Glutamatergic neuron (in vitro differentiated cells): ENCODE results near the gene LAMC1. TPM values are rescaled to one million over a fixed set of nuclear protein-coding genes. Genes with fewer than 3 reads are reported as not detected.

Experiments
- DNase-seq: peaks from one replicate; pipeline ENCODE4 v3.0.0; 2022
- H3K27ac Mint-ChIP-seq: one replicate; pipeline ENCODE4 v1.8.0; 2020; ENCODE audit warnings: mild to moderate bottlenecking, mixed read lengths, inconsistent platforms; ENCODE audit not compliant: unreplicated experiment
- H3K27me3 Mint-ChIP-seq: one replicate; pipeline ENCODE4 v1.8.0; 2020; ENCODE audit warnings: mild to moderate bottlenecking, moderate library complexity, mixed read lengths, inconsistent platforms; ENCODE audit not compliant: unreplicated experiment
- H3K36me3 Mint-ChIP-seq: one replicate; pipeline ENCODE4 v1.8.0; 2020; ENCODE audit warnings: mild to moderate bottlenecking, mixed read lengths, inconsistent platforms; ENCODE audit not compliant: unreplicated experiment
- H3K4me1 Mint-ChIP-seq: one replicate; pipeline ENCODE4 v1.8.0; 2020; ENCODE audit warnings: mild to moderate bottlenecking, low read depth, mixed read lengths, inconsistent platforms; ENCODE audit not compliant: unreplicated experiment
- H3K4me3 Mint-ChIP-seq: one replicate; pipeline ENCODE4 v1.8.0; 2020; ENCODE audit warnings: mild to moderate bottlenecking, mixed read lengths, inconsistent platforms; ENCODE audit not compliant: unreplicated experiment
- H3K9me3 Mint-ChIP-seq: one replicate; pipeline ENCODE4 v1.8.0; 2020; ENCODE audit warnings: mild to moderate bottlenecking, moderate library complexity, mixed read lengths, inconsistent platforms; ENCODE audit not compliant: unreplicated experiment
- CTCF ChIP-seq: fragments of 200-600 bp; sonication (generic); IDR thresholded peaks from one replicate; pipeline ENCODE4 v1.5.0; 2021; ENCODE audit not compliant: partially characterized antibody, unreplicated experiment
- total RNA-seq: library from RNA; stranded (reverse); fragmentation: NEBNext Ultra II Directional; extraction: Animal tissue kit (Norgen Biotek cat#: 25700); gene quantifications from one replicate; pipeline ENCODE4 v1.2.1, GENCODE V29; 2021; ENCODE audit not compliant: unreplicated experiment

LAMC1 gene
- total RNA-seq, 1 donor from 2014 or later, result 51.8 TPM

GRCh38 chr1:183135336-183135735 is 112.1 kb downstream of the LAMC1 start:
- TF ChIP-seq CTCF, result no peak
- no peak overlapping the region for H3K4me3 Mint-ChIP-seq

DNA sequence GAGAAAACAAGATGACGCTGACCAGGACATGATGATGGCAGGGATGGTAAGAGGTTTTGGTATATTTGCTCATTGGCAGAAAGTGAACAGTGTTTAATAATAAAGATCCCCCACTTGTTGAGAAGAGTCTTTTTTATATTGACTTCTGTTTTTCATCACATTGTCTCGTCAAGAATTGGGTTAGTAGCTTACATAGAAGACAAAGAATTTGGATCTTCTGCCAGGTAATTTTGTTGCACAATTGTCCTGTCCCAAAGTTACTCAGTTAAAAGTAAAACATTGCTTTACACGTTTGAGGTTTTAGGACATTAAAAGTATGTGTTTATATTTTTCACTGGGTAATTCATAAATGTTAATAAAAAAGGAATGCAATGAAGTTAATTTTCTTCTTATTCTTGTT is 114.6 kb downstream of the LAMC1 start:
- Mint-ChIP-seq H3K4me1 (no peaks in the 10 kb centered on the region), H3K27me3 (no peaks in the 10 kb centered on the region), H3K9me3 (no peaks in the 10 kb centered on the region), H3K36me3 (no peaks in the 10 kb centered on the region), H3K4me3 (no peak overlapping the region), H3K27ac (no peak overlapping the region)
- DNase-seq, result no peak
- TF ChIP-seq CTCF, result no peak

More at GRCh38 chr1:183135336-183135735, 112.1 kb downstream of the LAMC1 start:
- no peaks in the 10 kb centered on the region for H3K27me3 Mint-ChIP-seq
- H3K27ac Mint-ChIP-seq, result no peak overlapping the region
- DNase-seq, result no peak
- H3K4me1 Mint-ChIP-seq, result no peaks in the 10 kb centered on the region
- no peaks in the 10 kb centered on the region for H3K36me3 Mint-ChIP-seq
- H3K9me3 Mint-ChIP-seq, result no peaks in the 10 kb centered on the region

GRCh38 chr1:183138301-183138700 is 115.1 kb downstream of the LAMC1 start:
- H3K27me3 Mint-ChIP-seq, result no peaks in the 10 kb centered on the region
- no peak overlapping the region for H3K27ac Mint-ChIP-seq
- no peaks in the 10 kb centered on the region for H3K9me3 Mint-ChIP-seq
- H3K4me1 Mint-ChIP-seq, result no peaks in the 10 kb centered on the region
- no peak for DNase-seq
- TF ChIP-seq CTCF, result no peak
- H3K4me3 Mint-ChIP-seq, result no peak overlapping the region
- H3K36me3 Mint-ChIP-seq, result no peaks in the 10 kb centered on the region

DNA sequence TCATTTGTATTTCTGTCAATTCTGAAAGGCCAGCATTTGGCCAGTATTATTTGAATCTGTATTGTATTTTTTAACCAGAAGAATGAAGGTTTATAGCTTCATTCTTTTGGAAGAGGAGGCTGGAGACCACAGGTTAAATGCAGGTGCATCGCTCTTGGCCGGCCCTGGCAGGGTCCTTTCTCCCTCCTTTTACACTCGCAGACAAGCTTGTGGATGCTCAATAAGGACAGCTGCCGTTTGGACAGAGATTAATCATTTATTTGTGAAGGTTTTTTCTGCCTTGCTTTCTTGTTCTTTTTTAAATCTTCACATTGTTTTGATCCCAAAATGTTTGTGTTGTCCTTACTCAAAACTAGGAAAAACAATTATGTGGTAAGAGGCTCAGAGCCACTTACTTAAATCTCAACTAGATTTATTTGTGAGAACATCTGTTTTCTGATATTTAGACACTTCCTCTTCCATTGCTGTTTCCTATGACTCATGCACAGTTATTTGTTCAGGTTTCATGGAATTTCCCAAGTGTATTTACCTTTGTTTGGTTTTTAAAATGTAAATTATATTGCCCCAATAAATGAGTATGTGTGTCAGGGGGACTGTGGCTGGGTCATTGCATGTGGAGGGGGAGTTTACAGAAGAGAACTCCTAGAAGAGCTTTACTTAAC is 116.2 kb downstream of the LAMC1 start:
- H3K27me3 Mint-ChIP-seq, result no peaks in the 10 kb centered on the region
- no peak overlapping the region for H3K27ac Mint-ChIP-seq
- no peaks in the 10 kb centered on the region for H3K9me3 Mint-ChIP-seq
- H3K4me3 Mint-ChIP-seq, result no peak overlapping the region
- no peaks in the 10 kb centered on the region for H3K4me1 Mint-ChIP-seq
- TF ChIP-seq CTCF, result no peak
- no peak for DNase-seq
- no peaks in the 10 kb centered on the region for H3K36me3 Mint-ChIP-seq

GRCh38 chr1:183140633-183141032 is 117.4 kb downstream of the LAMC1 start:
- Mint-ChIP-seq H3K4me1 (no peaks in the 10 kb centered on the region), H3K27ac (no peak overlapping the region), H3K4me3 (no peak overlapping the region), H3K27me3 (no peaks in the 10 kb centered on the region), H3K36me3 (no peaks in the 10 kb centered on the region), H3K9me3 (no peaks in the 10 kb centered on the region)
- no peak for DNase-seq
- no peak for TF ChIP-seq CTCF
